Endodermal cell (in vitro differentiated cells): ENCODE results near the gene MAZ. TPM values are rescaled to one million over a fixed set of nuclear protein-coding genes. Genes with fewer than 3 reads are reported as not detected.
"Not testable (repeated sequence)": the region's sequence is repeated elsewhere in the genome, so short reads cannot be mapped to it uniquely, and the experiment has no call there.

ENCODE experiments used
- DNase-seq: peaks from one replicate; pipeline ENCODE4 v3.0.0-alpha.2; 2017
- H3K27ac ChIP-seq: 2 replicates; pipeline ENCODE4 v1.5.1; 2013; ENCODE audit warnings: mild to moderate bottlenecking, low read depth, low read length, moderate library complexity
- H3K27me3 ChIP-seq: 2 replicates; pipeline ENCODE4 v1.6.1; 2013; ENCODE audit warnings: mild to moderate bottlenecking, low read length, moderate library complexity; ENCODE audit not compliant: insufficient read depth, control insufficient read depth, poor library complexity, severe bottlenecking
- H3K36me3 ChIP-seq: 2 replicates; pipeline ENCODE4 v1.7.0; 2013; ENCODE audit warnings: mild to moderate bottlenecking, low read length, moderate library complexity; ENCODE audit not compliant: control insufficient read depth, insufficient read depth
- H3K4me1 ChIP-seq: one replicate; pipeline ENCODE4 v1.7.0; 2013; ENCODE audit warnings: low read length; ENCODE audit not compliant: control insufficient read depth, insufficient read depth
- H3K4me3 ChIP-seq: 2 replicates; pipeline ENCODE4 v1.5.1; 2013; ENCODE audit warnings: mild to moderate bottlenecking, low read length, moderate library complexity
- H3K9ac ChIP-seq: 2 replicates; pipeline ENCODE4 v1.6.1; 2013; ENCODE audit warnings: mild to moderate bottlenecking, low read length, moderate library complexity; ENCODE audit not compliant: poor library complexity, severe bottlenecking; ENCODE audit errors: extremely low read depth
- H3K9me3 ChIP-seq: 2 replicates; pipeline ENCODE4 v1.6.1; 2013; ENCODE audit warnings: mild to moderate bottlenecking, low read length, moderate library complexity; ENCODE audit not compliant: control insufficient read depth
- H3K27ac Mint-ChIP-seq: 2 replicates; pipeline ENCODE4 v1.8.0; 2020; ENCODE audit warnings: mixed read lengths
- H3K27me3 Mint-ChIP-seq: 2 replicates; pipeline ENCODE4 v1.8.0; 2021; ENCODE audit warnings: mild to moderate bottlenecking, mixed read lengths; ENCODE audit not compliant: insufficient read depth
- H3K36me3 Mint-ChIP-seq: 2 replicates; pipeline ENCODE4 v1.8.0; 2020; ENCODE audit warnings: low read depth, mixed read lengths
- H3K4me1 Mint-ChIP-seq: 2 replicates; pipeline ENCODE4 v1.8.0; 2020; ENCODE audit warnings: mixed read lengths
- H3K4me3 Mint-ChIP-seq: 2 replicates; pipeline ENCODE4 v1.8.0; 2020; ENCODE audit warnings: mild to moderate bottlenecking, moderate library complexity, mixed read lengths
- H3K9me3 Mint-ChIP-seq: 2 replicates; pipeline ENCODE4 v1.8.0; 2020; ENCODE audit warnings: mild to moderate bottlenecking, mixed read lengths
- CTCF ChIP-seq: fragments of 200-600 bp; sonication (generic); conservative IDR thresholded peaks from 2 replicates; pipeline ENCODE4 v1.5.0; 2021; ENCODE audit warnings: antibody characterized with exemption, mild to moderate bottlenecking
- WGBS, 2 experiments: methylation state at CpG; one replicate each; pipeline versions ENCODE4 v1.1.5 to v1.1.7; 2013; ENCODE audit warnings: missing lambda C conversion rate in 2 of 2, mixed read lengths in 1 of 2; ENCODE audit not compliant: insufficient coverage in 1 of 2, insufficient read length in 1 of 2; 5-methylcytosine and 5-hydroxymethylcytosine counted together
- long read RNA-seq, 4 experiments: library from polyadenylated mRNA in 2 of 4; library from RNA in 1 of 4; library from capped mRNA in 1 of 4; stranded (forward) in 3 of 4; unstranded in 1 of 4; transcript quantifications; one replicate each; pipeline ENCODE4 v2.0.0, GENCODE V29; 2020 to 2021; ENCODE audit warnings: inconsistent platforms in 1 of 4
- polyA plus RNA-seq, 2 experiments: library from polyadenylated mRNA; stranded (reverse); fragments of 50-300 nt; gene quantifications; one replicate each; pipeline ENCODE4 v1.2.3, GENCODE V29; 2013
- total RNA-seq, 2 donors: library from RNA; stranded (reverse); fragmentation: NEBNext Ultra II Directional in 1 of 2; extraction: Animal tissue kit (Norgen Biotek cat#: 25700) in 1 of 2; gene quantifications; 2 replicates in 1 of 2; 3 replicates in 1 of 2; pipeline ENCODE4 v1.2.1, GENCODE V29; 2021

Gene MAZ
- 100 to 1,000 TPM; 320 to 325 TPM for total RNA-seq
- 377 TPM for polyA plus RNA-seq (2013, experiment 1 of 2)
- polyA plus RNA-seq (2013, experiment 2 of 2): 347 TPM
- long read RNA-seq, experiment 1, partial matches to known transcripts: 38 of 51 reads
- long read RNA-seq, experiment 1, other reads (novel, unspliced or antisense): 6 of 51 reads
- long read RNA-seq, experiment 2, transcript MAZ-201 (6 exons, 2,698 nt): minor isoform, 93 of 332 reads
- long read RNA-seq, experiment 2, transcript MAZ-202 (5 exons, 2,532 nt): major isoform, 98 of 332 reads
- long read RNA-seq, experiment 2, partial matches to known transcripts: 104 of 332 reads
- long read RNA-seq, experiment 2, other reads (novel, unspliced or antisense): 29 of 332 reads
- long read RNA-seq, experiment 3, transcript MAZ-214 (3 exons, 1,464 nt): major isoform, 11 of 29 reads
- long read RNA-seq, experiment 3, partial matches to known transcripts: 11 of 29 reads
- long read RNA-seq, experiment 3, other reads (novel, unspliced or antisense): 2 of 29 reads
- long read RNA-seq, experiment 4, partial matches to known transcripts: 37 of 42 reads
- long read RNA-seq, experiment 4, other reads (novel, unspliced or antisense): 0 of 42 reads

- H3K9me3 ChIP-seq: no peaks in the 10 kb centered on the region
- Mint-ChIP-seq H3K27me3 (no peaks in the 10 kb centered on the region), H3K27ac (peak within 1 kb of the TSS; percentile 100), H3K36me3 (peaks cover 40% of the 10 kb centered on the region), H3K9me3 (no peaks in the 10 kb centered on the region), H3K4me1 (peaks cover 42% of the 10 kb centered on the region), H3K4me3 (peak within 1 kb of the TSS; percentile 92)
- no peak for DNase-seq
- H3K27ac ChIP-seq: peak within 1 kb of the TSS; percentile 91
- H3K27me3 ChIP-seq: no peaks in the 10 kb centered on the region
- peaks cover 56% of the 10 kb centered on the region for H3K36me3 ChIP-seq
- peaks cover 19% of the 10 kb centered on the region for H3K4me1 ChIP-seq
- no peak for TF ChIP-seq CTCF
- peak within 1 kb of the TSS; percentile 89 for H3K4me3 ChIP-seq
- peak within 1 kb of the TSS; percentile 61 for H3K9ac ChIP-seq
- WGBS, 2 experiments: 0% methylated on average over 45 of the region's 67 CpGs; no CpG with 5 or more reads in 1 of the 2 experiments
Observed at GRCh38 chr16:29806099-29806579, at the start of gene MAZ. TSS of gene MAZ (plus strand) at chr16:29806529. CDS start at chr16:29806702, 173 bp downstream.

- Histone ChIP-seq H3K4me3 (no peak overlapping the region), H3K27me3 (no peaks in the 10 kb centered on the region), H3K27ac (no peak overlapping the region), H3K4me1 (no peaks in the 10 kb centered on the region), H3K9me3 (no peaks in the 10 kb centered on the region), H3K9ac (no peak overlapping the region), H3K36me3 (no peaks in the 10 kb centered on the region)
- DNase-seq: no peak
- H3K27me3 Mint-ChIP-seq: no peaks in the 10 kb centered on the region
- TF ChIP-seq CTCF: no peak
- H3K27ac Mint-ChIP-seq: no peak overlapping the region
- no peak overlapping the region for H3K4me3 Mint-ChIP-seq
- H3K9me3 Mint-ChIP-seq: no peaks in the 10 kb centered on the region
- no peaks in the 10 kb centered on the region for H3K36me3 Mint-ChIP-seq
- WGBS, 2 experiments: 83 to 100% methylated on average over 1 of the region's 1 CpG
- peaks cover 6% of the 10 kb centered on the region for H3K4me1 Mint-ChIP-seq
Observed at GRCh38 chr16:29756654-29757053, 49.7 kb upstream of the MAZ start.

GRCh38 chr16:29757086-29757485, 49.2 kb upstream of the MAZ start:
- not testable (repeated sequence) for H3K4me1 Mint-ChIP-seq, H3K36me3 ChIP-seq, H3K36me3 Mint-ChIP-seq, H3K9ac ChIP-seq, H3K27ac Mint-ChIP-seq, DNase-seq, H3K4me1 ChIP-seq, H3K9me3 Mint-ChIP-seq, H3K9me3 ChIP-seq, H3K4me3 ChIP-seq, H3K27me3 Mint-ChIP-seq, H3K4me3 Mint-ChIP-seq, H3K27me3 ChIP-seq, H3K27ac ChIP-seq
- 92 to 95% methylated on average over 5 to 8 of the region's 8 CpGs for WGBS, 2 experiments
